HG03521 (cell line): Measurements from ENCODE around the gene CSPG4.
"Not testable (repeated sequence)": the region's sequence is repeated elsewhere in the genome, so short reads cannot be mapped to it uniquely, and the experiment has no call there.

Experiments
- ATAC-seq: cut with Tn5 transposase; IDR thresholded peaks from one replicate; pipeline ENCODE4 v1.9.1; 2021; ENCODE audit warnings: mild to moderate bottlenecking, moderate library complexity; ENCODE audit not compliant: unreplicated experiment

Gene CSPG4

GRCh38 chr15:75705375-75705774 is 7.3 kb downstream of the CSPG4 start:
- ATAC-seq = not testable (repeated sequence)

- ATAC-seq = no peak
Observed at GRCh38 chr15:75704618-75705017, 8.0 kb downstream of the CSPG4 start.

DNA sequence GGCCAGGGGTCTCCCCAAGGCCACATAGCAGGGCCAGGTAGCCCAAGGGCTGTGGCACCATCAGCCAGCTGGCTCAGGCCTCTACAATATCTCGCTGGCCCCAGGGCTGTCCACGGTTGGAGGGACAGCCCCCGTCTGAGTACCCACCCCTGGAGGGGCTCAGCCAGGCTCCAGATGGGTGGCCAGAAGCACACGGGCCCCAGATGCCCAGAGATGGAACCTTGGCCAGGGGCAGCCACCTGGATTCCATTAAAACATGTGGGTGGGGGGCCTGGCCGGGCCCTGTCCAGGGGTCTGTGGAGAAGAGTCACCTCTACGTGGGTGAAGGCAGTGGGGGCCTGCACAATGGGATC is 8.4 kb downstream of the CSPG4 start:
- no peak for ATAC-seq

DNA sequence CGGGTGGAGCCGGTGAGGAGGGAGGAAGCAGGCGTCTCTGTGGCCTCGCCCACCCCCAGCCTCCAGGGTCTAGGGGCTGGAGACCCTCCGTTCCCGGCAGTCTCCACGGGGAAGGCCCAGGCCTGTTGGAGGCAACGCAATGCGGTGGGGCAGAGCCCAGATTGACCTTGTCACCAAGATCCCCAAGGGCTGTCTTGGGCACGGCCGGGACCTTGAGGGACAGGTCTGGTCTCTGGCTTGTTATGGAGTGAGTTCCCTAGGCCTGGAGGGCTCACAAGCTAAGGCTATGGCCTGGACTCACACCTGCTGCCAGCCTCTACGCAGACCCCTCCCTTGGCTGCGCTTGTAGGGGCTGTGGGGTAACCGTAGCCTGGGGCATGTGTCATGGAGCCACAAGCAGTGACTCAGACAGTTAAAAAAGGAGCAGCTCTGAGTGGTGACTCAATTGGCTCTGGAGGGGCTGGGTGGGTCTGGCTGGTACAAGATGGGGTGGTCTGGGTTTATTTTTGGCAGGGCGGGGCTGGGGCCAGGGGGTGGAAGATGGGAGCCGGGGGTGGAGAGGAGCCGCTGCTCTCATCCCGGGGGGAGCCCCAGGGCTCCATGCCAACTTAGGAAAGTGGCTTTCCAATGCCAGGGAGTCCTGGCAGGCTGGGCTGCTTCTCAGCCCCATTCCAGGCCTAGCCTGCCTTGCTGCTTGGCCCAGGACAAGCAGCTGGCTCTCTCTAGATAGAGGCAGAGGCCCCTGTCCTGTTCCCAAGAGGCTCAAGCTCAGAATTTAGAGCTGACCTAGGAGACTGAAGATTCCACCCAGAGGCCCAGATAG is 9.0 kb downstream of the CSPG4 start:
- ATAC-seq = not testable (repeated sequence)

DNA sequence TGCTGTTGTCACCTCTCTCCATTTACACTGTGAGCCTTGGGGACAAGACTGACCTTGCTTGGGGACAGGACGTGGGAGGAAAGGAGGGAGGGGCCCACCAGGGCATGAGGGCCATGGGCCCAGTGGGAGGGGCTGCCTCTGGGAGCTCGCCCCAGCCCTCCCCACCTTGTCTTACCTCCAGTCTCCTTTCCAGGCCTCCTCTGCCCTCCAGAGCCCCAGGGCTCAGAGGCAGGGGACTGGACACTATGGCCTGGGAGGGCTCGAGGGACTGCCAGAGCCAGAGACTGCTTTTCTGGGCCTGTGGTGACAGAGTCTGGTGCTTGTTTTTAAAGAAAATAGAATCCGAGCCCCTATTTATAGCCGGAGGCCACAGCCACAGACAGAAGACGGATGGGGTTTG is 10.2 kb downstream of the CSPG4 start:
- no peak for ATAC-seq

DNA sequence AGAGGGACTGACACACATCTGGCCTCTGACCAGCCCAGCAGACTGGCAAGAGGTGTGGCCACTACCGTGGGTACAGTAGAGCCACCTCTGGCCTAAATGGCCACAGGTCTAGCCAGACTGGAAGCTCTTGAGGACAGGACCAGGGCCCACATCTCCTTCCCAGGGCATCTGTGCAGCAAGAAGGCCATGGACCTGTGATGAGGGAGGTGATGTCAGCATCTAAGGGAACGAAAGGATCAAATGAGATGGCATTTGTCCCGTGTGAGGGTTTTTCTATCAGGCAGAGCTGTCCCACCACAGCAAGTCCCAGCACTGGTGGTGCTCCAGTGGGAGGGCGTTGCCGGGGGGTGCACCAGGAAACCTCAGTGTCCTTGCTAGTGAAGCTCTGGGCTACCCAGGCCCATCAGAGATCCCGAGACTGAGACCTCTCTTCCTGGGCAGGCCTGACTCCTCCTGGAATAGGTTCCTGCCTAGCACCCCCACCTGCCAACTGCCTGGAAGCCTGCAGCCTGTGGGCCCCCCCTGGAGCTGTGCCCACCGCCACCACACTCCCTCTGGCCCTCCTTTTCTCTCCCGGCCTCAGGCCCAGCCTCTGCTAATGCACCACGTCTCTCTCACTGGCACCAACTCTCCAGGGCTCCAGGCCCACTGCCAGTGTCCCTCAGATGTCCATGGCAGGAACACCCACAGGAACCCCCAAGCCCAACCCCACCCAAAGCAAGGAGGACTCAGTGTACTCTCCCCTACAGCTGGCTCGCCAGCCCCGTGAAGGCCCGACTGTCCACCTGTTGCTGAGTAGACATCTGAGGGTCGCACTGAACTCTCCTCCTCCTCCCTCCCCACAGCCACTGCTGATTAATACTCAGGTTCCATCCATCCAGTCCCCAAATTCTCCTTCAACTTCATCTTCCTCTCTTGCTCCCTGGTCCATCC is 11.3 kb downstream of the CSPG4 start:
- ATAC-seq = not testable (repeated sequence)

GRCh38 chr15:75699961-75700874 is 12.4 kb downstream of the CSPG4 start:
- peak; percentile 41 for ATAC-seq

- not testable (repeated sequence) for ATAC-seq
Observed at GRCh38 chr15:75699517-75699916, 13.1 kb downstream of the CSPG4 start.

- ATAC-seq = not testable (repeated sequence)
Observed at GRCh38 chr15:75697974-75698747, 14.5 kb downstream of the CSPG4 start.

GRCh38 chr15:75697523-75697922 is 15.1 kb downstream of the CSPG4 start:
- ATAC-seq = no peak

GRCh38 chr15:75696854-75697259 is 15.8 kb downstream of the CSPG4 start:
- ATAC-seq = no peak

- no peak for ATAC-seq
Observed at GRCh38 chr15:75696311-75696720, 16.3 kb downstream of the CSPG4 start.

DNA sequence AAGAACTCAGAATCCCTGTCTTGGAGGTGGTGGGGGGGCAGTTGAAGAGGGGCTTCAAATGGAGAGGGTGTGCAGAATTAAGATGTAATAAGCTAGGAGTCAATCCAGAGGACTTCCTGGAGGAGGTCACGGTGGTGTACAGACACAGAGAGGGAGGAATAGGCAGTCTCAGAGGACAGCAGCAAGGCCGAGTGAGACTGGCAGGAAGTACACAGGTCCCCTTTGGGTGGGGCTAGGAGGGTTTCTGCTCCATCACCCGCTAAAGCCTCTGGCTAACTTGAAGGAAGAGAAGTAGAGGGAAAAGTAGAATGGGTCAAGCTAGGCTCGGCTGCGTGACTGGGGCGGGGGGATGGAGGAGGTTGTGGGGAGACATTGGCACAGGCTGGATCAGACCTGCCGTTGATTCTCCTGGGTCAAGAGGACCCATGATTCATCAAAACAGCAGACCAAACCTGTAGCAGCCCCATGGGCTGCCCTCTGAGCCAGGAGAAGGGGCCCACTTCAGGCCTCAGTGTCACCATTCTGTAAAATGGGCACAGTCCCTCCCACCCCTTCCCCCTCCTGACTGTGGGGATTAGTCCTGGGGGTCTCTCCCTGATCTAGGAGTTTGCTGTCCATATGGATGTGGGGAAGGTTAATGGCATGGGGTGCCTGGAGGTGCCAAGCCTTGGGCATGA is 16.9 kb downstream of the CSPG4 start:
- ATAC-seq = no peak

DNA sequence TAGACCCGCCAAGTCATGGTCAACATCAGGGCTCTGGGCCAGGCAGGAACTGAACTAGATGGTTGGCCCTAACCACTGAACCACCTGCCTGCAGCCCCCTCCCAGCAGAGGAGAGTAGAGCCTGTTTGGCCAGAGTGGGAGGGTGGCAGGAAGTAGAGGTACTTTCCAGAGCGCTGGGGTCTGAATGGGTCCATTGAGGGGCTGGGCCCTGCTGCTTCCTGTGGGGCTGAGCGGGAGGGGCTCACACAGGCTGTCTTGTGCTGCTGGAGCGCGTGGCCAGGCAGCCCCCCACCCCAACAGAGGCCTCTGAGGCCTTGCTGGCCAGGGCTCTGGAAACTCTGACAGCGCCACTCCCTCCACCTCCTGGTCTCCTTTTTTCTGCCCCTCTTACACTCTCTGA is 17.4 kb downstream of the CSPG4 start:
- no peak for ATAC-seq

DNA sequence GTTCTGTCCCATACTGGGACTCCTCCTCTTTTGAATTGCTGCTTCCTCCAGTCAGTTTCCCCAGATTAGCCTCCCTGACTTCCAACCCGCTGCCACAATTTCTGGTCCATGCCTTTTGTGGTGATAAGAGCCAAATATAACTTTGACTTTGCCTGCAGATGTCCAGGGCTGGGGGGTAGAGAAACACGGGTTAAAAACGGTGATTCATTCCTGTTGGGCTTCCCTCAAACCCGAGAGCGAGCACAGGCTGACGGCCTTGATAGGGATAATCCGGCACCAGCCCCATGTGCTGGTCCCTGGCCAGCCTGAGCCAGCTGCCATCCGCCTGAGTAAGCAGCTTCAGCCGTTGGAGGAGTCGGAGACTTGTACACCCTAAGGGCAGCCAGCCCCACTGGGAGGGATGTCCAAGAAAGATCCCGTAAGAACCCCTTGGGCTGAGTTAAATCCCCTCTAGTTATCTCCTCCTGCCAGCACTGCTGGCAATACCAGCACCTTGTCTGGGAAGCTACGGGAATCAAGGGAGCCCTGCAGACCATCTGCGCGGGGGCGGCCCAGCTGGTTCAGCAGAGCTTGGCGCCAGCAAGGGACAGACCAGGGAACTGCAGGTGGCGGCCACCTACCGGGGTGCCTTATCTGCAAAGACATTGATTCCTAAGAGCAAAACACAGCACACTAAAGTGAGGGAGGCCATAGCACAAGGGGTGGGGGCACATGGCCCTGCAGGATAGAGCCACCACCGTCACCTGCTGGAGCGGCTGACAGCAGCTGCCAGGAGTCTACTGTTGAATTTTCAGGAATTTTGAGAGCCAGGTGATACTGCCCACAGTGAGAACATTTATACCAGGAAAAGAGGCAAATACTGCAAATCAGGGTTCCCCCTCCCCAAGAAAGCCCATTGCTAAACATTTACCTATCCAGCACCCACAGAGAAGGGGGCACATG is 18.1 kb downstream of the CSPG4 start:
- ATAC-seq = no peak

DNA sequence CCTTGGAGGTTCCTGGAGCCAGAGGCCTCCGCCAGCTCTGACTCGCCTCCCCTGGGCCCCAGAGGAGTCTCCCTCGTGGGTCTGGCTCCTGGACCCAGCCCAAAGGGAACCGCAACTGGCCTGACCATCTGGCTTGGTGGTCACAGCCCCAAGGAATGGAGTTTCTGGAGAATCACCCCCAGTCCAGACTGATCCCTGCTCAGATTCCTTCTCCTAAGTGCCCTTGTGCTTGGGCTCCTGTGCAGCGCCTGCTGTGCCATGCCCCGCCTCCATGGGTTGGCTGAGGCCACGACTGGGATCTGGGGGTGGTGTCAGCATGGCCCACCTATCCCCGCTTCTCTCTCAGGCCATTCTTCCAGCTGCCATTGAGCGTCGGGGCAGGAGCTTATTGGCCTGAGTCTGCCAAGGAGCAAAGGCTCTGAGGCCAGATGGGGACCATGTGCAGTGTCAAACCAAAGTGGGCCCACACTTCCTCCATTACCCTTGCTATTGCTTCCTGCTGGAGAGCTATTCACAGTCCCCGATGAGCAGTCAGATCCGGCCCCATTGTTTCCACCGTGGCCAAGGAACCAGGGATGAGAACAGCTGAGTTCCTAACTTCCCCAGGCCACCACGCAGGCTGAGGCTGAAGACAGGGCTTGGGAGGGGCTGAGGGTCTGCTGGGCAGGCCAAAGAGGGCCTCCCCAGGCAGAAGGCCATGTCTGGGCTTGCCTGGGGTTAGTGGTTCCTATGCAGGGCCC is 19.0 kb downstream of the CSPG4 start:
- ATAC-seq = no peak

- ATAC-seq = not testable (repeated sequence)
Observed at GRCh38 chr15:75693028-75693427, 19.6 kb downstream of the CSPG4 start.

DNA sequence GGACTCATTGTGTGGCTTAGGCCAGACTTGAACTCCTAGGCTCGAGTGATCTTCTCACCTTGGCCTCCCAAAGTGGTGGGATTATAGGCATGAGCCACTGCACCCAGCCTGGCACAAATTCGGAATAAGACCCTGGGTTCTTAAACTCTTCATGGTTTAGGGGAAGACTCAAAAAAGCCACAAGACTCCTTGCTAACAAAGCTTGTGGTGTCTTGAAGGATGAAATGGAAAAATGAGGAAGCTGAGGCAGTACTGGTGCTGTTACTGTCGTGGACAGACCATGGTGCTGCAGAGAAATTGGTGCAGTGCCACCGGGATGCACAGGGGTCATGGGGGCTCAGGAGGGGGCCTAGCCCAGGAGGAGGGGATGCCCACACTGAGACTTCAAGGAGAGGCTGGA is 20.3 kb downstream of the CSPG4 start:
- ATAC-seq = not testable (repeated sequence)
